ENCODE results near the gene DDX49. TPM values are rescaled to one million over a fixed set of nuclear protein-coding genes. Genes with fewer than 3 reads are reported as not detected.

Gene DDX49
- total RNA-seq (10 to 100 TPM; 31.0 to 42.6 (median 34.8) TPM), polyA plus RNA-seq (10 to 100 TPM; 37.4 to 48.0 (median 38.7) TPM)
- long read RNA-seq, donor 1, transcript DDX49-201 (13 exons, 1,830 nt): major isoform, 5 of 11 reads
- long read RNA-seq, donor 1, partial matches to known transcripts: 5 of 11 reads
- long read RNA-seq, donor 1, other reads (novel, unspliced or antisense): 0 of 11 reads
- long read RNA-seq, donor 2, partial matches to known transcripts: 5 of 12 reads
- long read RNA-seq, donor 2, other reads (novel, unspliced or antisense): 0 of 12 reads

DNA sequence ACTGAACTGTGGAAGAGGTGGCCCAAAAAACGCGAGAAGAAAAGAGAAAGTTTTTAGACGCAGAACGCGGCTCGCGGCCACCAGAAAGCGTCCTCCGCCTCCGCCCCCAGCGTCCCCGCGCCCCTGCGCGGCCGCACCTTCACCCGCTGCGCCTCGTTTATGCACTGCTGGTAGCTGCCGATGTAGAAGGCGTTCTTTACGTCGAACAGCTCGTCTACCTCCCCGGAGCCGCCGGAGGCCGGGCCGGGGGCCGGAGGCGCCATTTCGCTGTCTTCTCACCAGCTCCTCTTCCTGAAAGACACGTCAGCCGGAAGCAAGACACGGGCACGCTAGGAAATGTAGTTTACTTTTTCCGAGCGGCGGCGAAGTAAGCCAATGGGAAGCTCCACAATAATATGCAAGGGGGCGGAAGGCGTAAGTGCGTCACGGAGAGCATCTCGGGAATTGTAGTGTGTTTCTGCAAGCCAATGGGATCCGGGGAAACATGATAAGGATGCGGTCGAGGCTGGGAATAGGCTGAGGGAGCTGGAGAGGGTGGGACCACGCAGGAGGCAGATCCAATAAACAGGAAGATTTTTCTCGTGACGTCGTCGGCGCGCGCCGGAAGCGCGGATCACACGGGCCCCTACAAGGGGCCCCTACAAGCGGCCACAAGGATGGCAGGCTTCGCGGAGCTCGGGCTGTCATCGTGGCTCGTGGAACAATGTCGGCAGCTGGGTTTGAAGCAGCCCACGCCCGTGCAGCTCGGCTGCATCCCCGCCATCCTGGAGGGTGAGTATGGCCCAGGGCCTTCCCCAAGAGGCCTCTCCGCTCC, at the start of gene DDX49, which contains the start of gene COPE:
Gene DDX49, plus strand, starts transcription at position 630 of the 814 bp plus-strand sequence. Its CDS starts 27 bp downstream, at position 657.
Gene COPE, minus strand, starts transcription at position 302 of the 814 bp plus-strand sequence. Its CDS starts 39 bp downstream, at position 263.
- TF ChIP-seq CTCF (IDR thresholded peaks at IDR 0.05 in 8 of 11, conservative IDR thresholded peaks at IDR 0.05 in 3 of 11): peak in 6 of 11 experiments; percentile 9 to 37 (median 22)
- TF ChIP-seq POLR2AphosphoS5 (IDR thresholded peaks at IDR 0.05): peak; percentile 92 to 97 (median 96)
- peak in 1 of 3 donors; percentile 82 for TF ChIP-seq POLR2A (IDR thresholded peaks at IDR 0.05)
- Histone ChIP-seq H3K27me3 (replicated peaks in 1 of 7) (no peaks in the 10 kb centered on the region), H3K4me3 (peak within 1 kb of the TSS; percentile 78 to 100 (median 96)), H3K36me3 (peaks cover 0 to 66% (median 40%) of the 10 kb centered on the region in 6 donors), H3K9me3 (no peaks in the 10 kb centered on the region), H3K27ac (peak within 1 kb of the TSS; percentile 87 to 97 (median 93)), H3K4me1 (peaks cover 26 to 69% (median 61%) of the 10 kb centered on the region in 6 donors)
- 0 to 1% (median 0%) methylated on average over 44 to 72 of the region's 72 CpGs for WGBS, 5 donors
- intact Hi-C loops (cut with DNase I; ENCODE audit: low total_unique reads): no loop called here
- DNase-seq: peak; percentile 97

DNA sequence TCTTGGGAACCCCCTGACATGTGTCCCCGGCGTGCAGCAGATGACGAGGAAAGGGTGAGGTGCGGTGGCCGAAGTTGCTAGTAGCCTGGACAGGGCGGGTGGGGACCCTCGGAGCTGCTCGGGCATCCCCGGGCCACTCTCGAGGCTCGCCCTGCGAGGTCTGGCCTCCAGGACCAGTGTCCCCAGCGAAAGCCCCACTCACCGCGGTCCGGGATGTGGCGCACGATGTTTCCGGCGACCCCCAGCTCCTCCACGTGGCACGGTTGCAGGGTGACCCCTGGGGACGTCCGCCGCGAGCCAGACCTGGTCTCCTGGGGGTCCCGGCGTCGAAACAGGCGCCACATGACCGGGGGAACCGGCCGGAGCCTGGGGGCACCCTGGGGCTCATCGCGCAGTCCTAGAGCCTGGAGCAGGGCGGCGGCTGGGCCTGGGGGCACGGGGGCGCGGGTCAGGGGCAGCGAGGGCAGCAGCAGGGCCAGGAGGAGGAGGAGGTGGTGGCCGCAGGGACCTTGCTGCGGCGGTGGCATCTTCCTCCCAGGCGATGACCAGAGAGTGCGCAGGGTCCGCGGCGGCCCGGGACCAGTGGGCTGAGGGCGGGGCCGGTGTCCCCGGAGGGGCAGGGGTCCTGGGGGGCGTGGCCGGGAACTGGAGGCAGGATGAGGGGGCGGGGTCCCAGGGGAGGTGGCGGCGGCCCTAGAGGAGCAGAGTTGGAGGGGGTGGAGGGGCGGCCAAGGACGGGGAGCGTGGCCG, 49.6 kb upstream of the DDX49 start:
- peak; percentile 74 for DNase-seq

DNA sequence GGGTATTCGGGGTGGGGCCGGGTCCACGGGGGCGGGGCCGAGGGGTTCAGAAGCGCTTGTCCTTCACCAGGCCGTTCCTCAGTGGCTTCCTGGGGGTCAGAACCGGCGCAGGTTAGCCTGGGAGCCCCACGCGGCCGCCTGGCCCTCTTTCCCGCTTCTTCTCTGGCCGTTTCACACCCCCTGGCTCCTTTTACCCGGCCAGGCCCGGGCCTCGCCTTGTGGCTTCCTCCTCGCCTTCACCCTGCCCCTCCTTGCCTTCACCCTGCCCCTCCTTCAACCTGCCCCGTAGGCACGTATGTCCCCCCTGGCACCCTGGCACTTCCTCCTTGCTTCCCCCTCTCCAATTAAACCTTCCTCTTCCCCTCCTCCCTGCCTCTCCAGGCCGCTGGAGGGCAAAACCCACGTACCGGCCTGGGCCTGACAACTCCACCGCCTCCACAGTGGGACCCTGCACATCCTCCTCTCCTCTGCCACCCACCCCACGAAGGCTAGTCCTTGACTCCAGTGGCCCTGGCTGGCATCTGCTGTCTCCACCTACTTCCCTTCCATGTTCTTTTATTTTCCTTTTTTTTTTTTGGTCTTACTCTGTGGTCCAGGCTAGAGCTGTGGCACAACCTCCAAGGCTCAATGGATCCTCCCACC, 48.9 kb upstream of the DDX49 start:
- H3K4me3 ChIP-seq: peak overlapping the region in 1 of 8 donors; percentile 35
- 10 to 38% (median 23%) methylated on average over 13 to 25 of the region's 25 CpGs for WGBS, 5 donors
- no peak for TF ChIP-seq POLR2AphosphoS5 (IDR thresholded peaks at IDR 0.05)
- TF ChIP-seq POLR2A (IDR thresholded peaks at IDR 0.05): no peak
- TF ChIP-seq CTCF (IDR thresholded peaks at IDR 0.05 in 8 of 11, conservative IDR thresholded peaks at IDR 0.05 in 3 of 11): no peak
- intact Hi-C loops (cut with DNase I; ENCODE audit: low total_unique reads): no loop called here
- peaks cover 0 to 24% (median 13%) of the 10 kb centered on the region in 7 donors for H3K27me3 ChIP-seq (replicated peaks in 1 of 7)
- H3K9me3 ChIP-seq: no peaks in the 10 kb centered on the region
- no peak for DNase-seq
- H3K27ac ChIP-seq: no peak overlapping the region
- peaks cover 10 to 47% (median 33%) of the 10 kb centered on the region in 6 donors for H3K4me1 ChIP-seq
- H3K36me3 ChIP-seq: peaks cover 9 to 31% (median 28%) of the 10 kb centered on the region in 6 donors

More for the DNA sequence above, 49.6 kb upstream of the DDX49 start:
- no peak for TF ChIP-seq CTCF (IDR thresholded peaks at IDR 0.05 in 8 of 11, conservative IDR thresholded peaks at IDR 0.05 in 3 of 11)
- peak in 1 of 3 donors; percentile 68 for TF ChIP-seq POLR2AphosphoS5 (IDR thresholded peaks at IDR 0.05)
- intact Hi-C loops (cut with DNase I; ENCODE audit: low total_unique reads): no loop called here
- peak overlapping the region in 1 of 8 donors; percentile 35 for H3K4me3 ChIP-seq
- peaks cover 10 to 47% (median 33%) of the 10 kb centered on the region in 6 donors for H3K4me1 ChIP-seq
- H3K36me3 ChIP-seq: peaks cover 9 to 38% (median 35%) of the 10 kb centered on the region in 6 donors
- H3K9me3 ChIP-seq: no peaks in the 10 kb centered on the region
- H3K27me3 ChIP-seq (replicated peaks in 1 of 7): peaks cover 0 to 24% (median 13%) of the 10 kb centered on the region in 7 donors
- no peak overlapping the region for H3K27ac ChIP-seq
- 8 to 21% (median 11%) methylated on average over 26 to 62 of the region's 62 CpGs for WGBS, 5 donors
